ENCODE results near the gene CCDC24. TPM values are rescaled to one million over a fixed set of nuclear protein-coding genes. Genes with fewer than 3 reads are reported as not detected.

CCDC24 gene
- total and polyA plus RNA-seq, 2 of the 4 experiments (the other 2 are of a cell fraction), result 1.4 to 4.6 TPM

DNA sequence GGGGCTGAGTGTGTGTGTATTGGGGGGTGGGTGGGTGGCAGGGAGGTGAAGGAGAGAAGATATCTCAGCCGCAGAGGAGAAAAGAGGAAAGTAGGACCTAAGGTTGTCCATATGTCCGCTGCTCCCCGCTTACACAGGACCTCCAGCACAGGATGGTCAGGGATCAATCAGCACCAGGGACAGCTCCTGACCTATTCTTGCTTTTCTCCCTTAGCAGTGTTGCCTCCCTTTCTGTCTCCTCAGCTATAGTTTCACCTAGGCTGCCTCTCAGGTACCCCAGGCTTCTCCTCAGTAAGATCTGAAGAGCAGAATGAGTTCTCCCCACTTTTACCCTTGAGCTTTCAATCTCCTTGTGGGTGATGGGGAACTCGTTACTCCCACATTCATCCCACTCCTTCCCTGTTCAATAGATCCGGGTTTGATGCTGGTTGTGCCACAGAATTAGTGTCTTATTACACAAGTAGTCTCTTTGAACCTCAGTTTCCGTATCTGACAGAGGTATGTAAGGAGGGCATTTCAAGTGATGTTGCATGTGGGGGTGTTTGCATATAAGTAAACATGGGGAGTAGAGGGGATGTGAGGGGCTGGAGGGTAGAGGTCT is 23.0 kb upstream of the CCDC24 start:
- Histone ChIP-seq H3K4ac (ENCODE audit: low read depth, low read length) (no peak overlapping the region), H3K9me3 (ENCODE audit: control insufficient read depth, insufficient read depth, low read length) (no peaks in the 10 kb centered on the region), H3K79me1 (ENCODE audit: low read depth in 1 of 2, low read length in 2 of 2) (peaks cover 13 to 17% of the 10 kb centered on the region in 2 experiments; a peak in 3 of 4 replicates), H2BK20ac (ENCODE audit: low read depth, low read length) (no peak overlapping the region), H3K9ac (ENCODE audit: low read depth, low read length) (no peak overlapping the region), H4K20me1 (ENCODE audit: insufficient read depth, low read length) (no peaks in the 10 kb centered on the region), H3K27me3 (ENCODE audit: control insufficient read depth, insufficient read depth, low read length) (no peaks in the 10 kb centered on the region), H3K18ac (ENCODE audit: low read depth, low read length) (no peak overlapping the region), H3K4me1 (ENCODE audit: control insufficient read depth, insufficient read depth, low read length) (no peaks in the 10 kb centered on the region), H3K14ac (replicated peaks; ENCODE audit: low read depth, low read length) (no peak overlapping the region), H3K4me2 (ENCODE audit: low read depth, low read length) (no peak overlapping the region), H3K4me3 (ENCODE audit: insufficient read depth, low read depth, low read length) (no peak overlapping the region), H4K5ac (ENCODE audit: low read depth, low read length) (no peak overlapping the region), H3K23ac (ENCODE audit: low read depth, low read length) (no peak overlapping the region), H2BK5ac (ENCODE audit: low read depth, low read length, poor library complexity, severe bottlenecking) (no peak overlapping the region), H2BK15ac (ENCODE audit: low read depth, low read length) (no peak overlapping the region), H4K91ac (ENCODE audit: insufficient read depth, low read depth, low read length) (no peak overlapping the region), H3K27ac (ENCODE audit: insufficient read depth, low read length) (no peak overlapping the region), H2AK9ac (replicated peaks; ENCODE audit: low read depth, low read length, poor library complexity) (no peak overlapping the region), H2AFZ (replicated peaks; ENCODE audit: low read length, poor library complexity) (no peak overlapping the region), H3K36me3 (ENCODE audit: control insufficient read depth, insufficient read depth, low read length) (peaks cover 19% of the 10 kb centered on the region), H4K8ac (ENCODE audit: low read depth in 2 of 2, low read length in 2 of 2) (no peak overlapping the region), H2AK5ac (ENCODE audit: low read depth, low read length) (no peak overlapping the region), H2BK120ac (ENCODE audit: low read depth, low read length) (no peak overlapping the region), H3K9me1 (ENCODE audit: insufficient read depth, low read length) (peaks cover 6% of the 10 kb centered on the region; the same call in 1 of the 2 replicates), H3K56ac (ENCODE audit: extremely low read depth, insufficient read depth, low read length) (no peak overlapping the region)
- ChIA-PET CTCF (no interaction called here), POLR2A (ENCODE audit: unreplicated experiment) (no interaction called here)
- in situ Hi-C loops (cut with MboI; ENCODE audit: low sequenced_read_pairs), result loop anchor here (25.0 kb wide), 1 partner anchor 431 kb away; the partner anchor contains the start of gene PTPRF
- no TSS peak for BruUV-seq (replicated peaks)
- intact Hi-C loops (cut with micrococcal nuclease), result loop anchor here (2.0 kb wide), 1 partner anchor 22 kb away; the partner anchor contains the start of gene IPO13
- dilution Hi-C loops (cut with HindIII; ENCODE audit: low sequenced_read_pairs, unreplicated experiment), result no loop called here
- ATAC-seq (ENCODE audit: low read depth) (no peak), DNase-seq (no peak)
- TF ChIP-seq CEBPB (IDR thresholded peaks at IDR 0.05; ENCODE audit: low read depth, low read length), result no peak
- TF ChIP-seq FOS (IDR thresholded peaks at IDR 0.05; ENCODE audit: low read depth, low read length), result no peak
- TF ChIP-seq, protein P1, sequence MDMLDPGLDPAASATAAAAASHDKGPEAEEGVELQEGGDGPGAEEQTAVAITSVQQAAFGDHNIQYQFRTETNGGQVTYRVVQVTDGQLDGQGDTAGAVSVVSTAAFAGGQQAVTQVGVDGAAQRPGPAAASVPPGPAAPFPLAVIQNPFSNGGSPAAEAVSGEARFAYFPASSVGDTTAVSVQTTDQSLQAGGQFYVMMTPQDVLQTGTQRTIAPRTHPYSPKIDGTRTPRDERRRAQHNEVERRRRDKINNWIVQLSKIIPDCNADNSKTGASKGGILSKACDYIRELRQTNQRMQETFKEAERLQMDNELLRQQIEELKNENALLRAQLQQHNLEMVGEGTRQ (IDR thresholded peaks at IDR 0.05; ENCODE audit: low read depth, low read length), result no peak
- TF ChIP-seq RAD21 (IDR thresholded peaks at IDR 0.05; ENCODE audit: low read length), result no peak
- no peak for TF ChIP-seq POLR2A (IDR thresholded peaks at IDR 0.05; ENCODE audit: low read depth, low read length)
- TF ChIP-seq RFX5 (IDR thresholded peaks at IDR 0.05; ENCODE audit: low read depth, low read length), result no peak
- no peak for TF ChIP-seq MAZ (IDR thresholded peaks at IDR 0.05; ENCODE audit: borderline replicate concordance, low read depth, low read length)
- TF ChIP-seq, protein P2, sequence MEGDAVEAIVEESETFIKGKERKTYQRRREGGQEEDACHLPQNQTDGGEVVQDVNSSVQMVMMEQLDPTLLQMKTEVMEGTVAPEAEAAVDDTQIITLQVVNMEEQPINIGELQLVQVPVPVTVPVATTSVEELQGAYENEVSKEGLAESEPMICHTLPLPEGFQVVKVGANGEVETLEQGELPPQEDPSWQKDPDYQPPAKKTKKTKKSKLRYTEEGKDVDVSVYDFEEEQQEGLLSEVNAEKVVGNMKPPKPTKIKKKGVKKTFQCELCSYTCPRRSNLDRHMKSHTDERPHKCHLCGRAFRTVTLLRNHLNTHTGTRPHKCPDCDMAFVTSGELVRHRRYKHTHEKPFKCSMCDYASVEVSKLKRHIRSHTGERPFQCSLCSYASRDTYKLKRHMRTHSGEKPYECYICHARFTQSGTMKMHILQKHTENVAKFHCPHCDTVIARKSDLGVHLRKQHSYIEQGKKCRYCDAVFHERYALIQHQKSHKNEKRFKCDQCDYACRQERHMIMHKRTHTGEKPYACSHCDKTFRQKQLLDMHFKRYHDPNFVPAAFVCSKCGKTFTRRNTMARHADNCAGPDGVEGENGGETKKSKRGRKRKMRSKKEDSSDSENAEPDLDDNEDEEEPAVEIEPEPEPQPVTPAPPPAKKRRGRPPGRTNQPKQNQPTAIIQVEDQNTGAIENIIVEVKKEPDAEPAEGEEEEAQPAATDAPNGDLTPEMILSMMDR (conservative IDR thresholded peaks at IDR 0.05; ENCODE audit: low read depth, low read length), result no peak
- TF ChIP-seq MAFK (IDR thresholded peaks at IDR 0.05; ENCODE audit: low read depth, low read length), result no peak
- no peak for TF ChIP-seq RCOR1 (IDR thresholded peaks at IDR 0.05; ENCODE audit: insufficient replicate concordance, low read length)
- no peak for TF ChIP-seq SMC3 (IDR thresholded peaks at IDR 0.05; ENCODE audit: low read depth, low read length)
- TF ChIP-seq MXI1 (IDR thresholded peaks at IDR 0.05; ENCODE audit: borderline replicate concordance, low read depth, low read length), result no peak
- no peak for TF ChIP-seq NFE2L2 (IDR thresholded peaks at IDR 0.05; ENCODE audit: low read depth, low read length)
- TF ChIP-seq CHD1 (IDR thresholded peaks at IDR 0.05; ENCODE audit: low read depth, low read length), result no peak
- 64% methylated on average over 2 of the region's 6 CpGs; no CpG with 5 or more reads in 1 of the 2 experiments for WGBS, 2 experiments (ENCODE audit: extremely low coverage in 2 of 2, insufficient read length in 1 of 2)
